ENCODE data around the gene CACNA2D2.

DNA sequence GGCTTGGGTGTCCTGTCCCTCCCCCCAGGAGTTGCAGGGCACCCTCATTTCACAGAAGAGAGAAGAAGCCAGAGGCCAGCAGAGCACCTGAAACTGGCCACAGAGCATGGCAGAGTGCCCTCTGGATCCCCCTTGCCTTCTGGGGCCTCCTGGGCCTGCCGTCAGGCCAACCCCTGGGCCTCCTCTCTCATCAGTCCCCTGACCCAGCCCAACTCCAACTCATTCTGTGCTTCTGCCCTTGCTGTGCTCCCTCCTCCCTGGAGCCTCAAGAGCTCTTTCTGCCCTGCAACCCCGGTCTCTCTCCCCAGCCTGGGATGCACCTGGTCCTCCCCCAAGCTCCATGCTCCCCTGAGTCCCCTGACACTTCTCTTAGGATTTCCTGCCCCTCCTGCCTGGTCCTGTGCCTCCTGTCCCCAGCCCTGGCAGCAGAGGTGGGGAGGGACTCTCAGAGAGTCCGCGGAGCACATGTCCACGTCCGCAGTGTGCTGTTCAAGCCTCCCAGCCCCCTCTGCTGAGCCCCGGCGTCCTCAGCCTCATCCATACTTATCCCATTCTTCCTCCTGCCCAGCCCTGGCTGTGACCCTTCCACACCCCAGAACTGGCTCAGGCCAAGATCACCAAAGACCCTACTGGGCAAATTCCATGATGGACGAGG, 30.5 kb upstream of the CACNA2D2 start:
- TF ChIP-seq, protein P1, sequence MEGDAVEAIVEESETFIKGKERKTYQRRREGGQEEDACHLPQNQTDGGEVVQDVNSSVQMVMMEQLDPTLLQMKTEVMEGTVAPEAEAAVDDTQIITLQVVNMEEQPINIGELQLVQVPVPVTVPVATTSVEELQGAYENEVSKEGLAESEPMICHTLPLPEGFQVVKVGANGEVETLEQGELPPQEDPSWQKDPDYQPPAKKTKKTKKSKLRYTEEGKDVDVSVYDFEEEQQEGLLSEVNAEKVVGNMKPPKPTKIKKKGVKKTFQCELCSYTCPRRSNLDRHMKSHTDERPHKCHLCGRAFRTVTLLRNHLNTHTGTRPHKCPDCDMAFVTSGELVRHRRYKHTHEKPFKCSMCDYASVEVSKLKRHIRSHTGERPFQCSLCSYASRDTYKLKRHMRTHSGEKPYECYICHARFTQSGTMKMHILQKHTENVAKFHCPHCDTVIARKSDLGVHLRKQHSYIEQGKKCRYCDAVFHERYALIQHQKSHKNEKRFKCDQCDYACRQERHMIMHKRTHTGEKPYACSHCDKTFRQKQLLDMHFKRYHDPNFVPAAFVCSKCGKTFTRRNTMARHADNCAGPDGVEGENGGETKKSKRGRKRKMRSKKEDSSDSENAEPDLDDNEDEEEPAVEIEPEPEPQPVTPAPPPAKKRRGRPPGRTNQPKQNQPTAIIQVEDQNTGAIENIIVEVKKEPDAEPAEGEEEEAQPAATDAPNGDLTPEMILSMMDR (IDR thresholded peaks at IDR 0.05), result no peak
- TF ChIP-seq POLR2A (IDR thresholded peaks at IDR 0.05), result no peak
- TF ChIP-seq EP300 (IDR thresholded peaks at IDR 0.05), result no peak
